Neural progenitor cell (in vitro differentiated cells): ENCODE measurements around the gene IFI27L1. TPM values are rescaled to one million over a fixed set of nuclear protein-coding genes. Genes with fewer than 3 reads are reported as not detected.

Experiments
- DNase-seq: peaks from one replicate; pipeline ENCODE4 v3.0.0-alpha.2; 2016; ENCODE audit warnings: low spot score
- H2AFZ ChIP-seq: fragments of 200-600 bp; sonication (generic); replicated peaks from 2 replicates; pipeline ENCODE4 v1.6.1; 2016; ENCODE audit warnings: antibody characterized with exemption
- H3F3A ChIP-seq: fragments of 200-600 bp; sonication (generic); 2 replicates; pipeline ENCODE4 v1.6.1; 2016; ENCODE audit warnings: antibody characterized with exemption, low read depth
- H3K27ac ChIP-seq: fragments of 200-600 bp; sonication (generic); 2 replicates; pipeline ENCODE4 v1.5.1; 2016; ENCODE audit warnings: mild to moderate bottlenecking
- H3K27me3 ChIP-seq: fragments of 200-600 bp; sonication (generic); 2 replicates; pipeline ENCODE4 v1.6.1; 2016; ENCODE audit warnings: mild to moderate bottlenecking, moderate library complexity
- H3K36me3 ChIP-seq: fragments of 200-600 bp; sonication (generic); 2 replicates; pipeline ENCODE4 v1.5.1; 2016
- H3K4me1 ChIP-seq: fragments of 200-600 bp; sonication (generic); 2 replicates; pipeline ENCODE4 v1.6.1; 2016; ENCODE audit warnings: mixed run types
- H3K4me2 ChIP-seq: fragments of 200-600 bp; sonication (generic); 2 replicates; pipeline ENCODE4 v1.6.1; 2016
- H3K4me3 ChIP-seq: fragments of 200-600 bp; sonication (generic); 2 replicates; pipeline ENCODE4 v1.5.1; 2016
- H3K79me2 ChIP-seq: fragments of 200-600 bp; sonication (generic); 2 replicates; pipeline ENCODE4 v1.6.1; 2016; ENCODE audit warnings: low read depth
- H3K9ac ChIP-seq: fragments of 200-600 bp; sonication (generic); 2 replicates; pipeline ENCODE4 v1.6.1; 2016
- H3K9me3 ChIP-seq: fragments of 200-600 bp; sonication (generic); 2 replicates; pipeline ENCODE4 v1.5.1; 2016; ENCODE audit warnings: low read depth
- H4K20me1 ChIP-seq: fragments of 200-600 bp; sonication (generic); 2 replicates; pipeline ENCODE4 v1.6.1; 2016; ENCODE audit warnings: low read depth
- H3K27ac Mint-ChIP-seq: 3 replicates; pipeline ENCODE4 v1.8.0; 2021; ENCODE audit warnings: mixed read lengths
- H3K27me3 Mint-ChIP-seq: 2 replicates; pipeline ENCODE4 v1.8.0; 2022; ENCODE audit warnings: low read depth, mild to moderate bottlenecking, inconsistent platforms, moderate library complexity, mixed read lengths; ENCODE audit not compliant: insufficient read depth
- H3K36me3 Mint-ChIP-seq: 3 replicates; pipeline ENCODE4 v1.8.0; 2021; ENCODE audit warnings: mixed read lengths
- H3K4me1 Mint-ChIP-seq: 3 replicates; pipeline ENCODE4 v1.8.0; 2021; ENCODE audit warnings: mixed read lengths
- H3K4me3 Mint-ChIP-seq: 3 replicates; pipeline ENCODE4 v1.8.0; 2021; ENCODE audit warnings: mild to moderate bottlenecking, moderate library complexity, mixed read lengths
- H3K9me3 Mint-ChIP-seq: 3 replicates; pipeline ENCODE4 v1.8.0; 2020; ENCODE audit warnings: mixed read lengths
- EZH2 ChIP-seq: fragments of 200-600 bp; sonication (generic); IDR thresholded peaks from 2 replicates; pipeline ENCODE4 v1.6.1; 2017; ENCODE audit warnings: antibody characterized with exemption, mild to moderate bottlenecking, moderate library complexity
- EZH2phosphoT487 ChIP-seq: fragments of 200-600 bp; sonication (generic); IDR thresholded peaks from 2 replicates; pipeline ENCODE4 v1.6.1; 2017; ENCODE audit warnings: antibody characterized with exemption
- total RNA-seq: library from RNA; depleted of rRNA; stranded (reverse); fragments of >200 nt; gene quantifications from 2 replicates; pipeline ENCODE4 v1.2.3, GENCODE V29; 2015; ENCODE audit warnings: low replicate concordance
- TF ChIP-seq, protein P1 (sequence below): fragments of 200-600 bp; sonication (generic); IDR thresholded peaks from 2 replicates; pipeline ENCODE4 v1.5.1; 2017; ENCODE audit warnings: antibody characterized with exemption, mild to moderate bottlenecking

IFI27L1 gene
- total RNA-seq, 1 donor from 2014 or later: 10.8 TPM

DNA sequence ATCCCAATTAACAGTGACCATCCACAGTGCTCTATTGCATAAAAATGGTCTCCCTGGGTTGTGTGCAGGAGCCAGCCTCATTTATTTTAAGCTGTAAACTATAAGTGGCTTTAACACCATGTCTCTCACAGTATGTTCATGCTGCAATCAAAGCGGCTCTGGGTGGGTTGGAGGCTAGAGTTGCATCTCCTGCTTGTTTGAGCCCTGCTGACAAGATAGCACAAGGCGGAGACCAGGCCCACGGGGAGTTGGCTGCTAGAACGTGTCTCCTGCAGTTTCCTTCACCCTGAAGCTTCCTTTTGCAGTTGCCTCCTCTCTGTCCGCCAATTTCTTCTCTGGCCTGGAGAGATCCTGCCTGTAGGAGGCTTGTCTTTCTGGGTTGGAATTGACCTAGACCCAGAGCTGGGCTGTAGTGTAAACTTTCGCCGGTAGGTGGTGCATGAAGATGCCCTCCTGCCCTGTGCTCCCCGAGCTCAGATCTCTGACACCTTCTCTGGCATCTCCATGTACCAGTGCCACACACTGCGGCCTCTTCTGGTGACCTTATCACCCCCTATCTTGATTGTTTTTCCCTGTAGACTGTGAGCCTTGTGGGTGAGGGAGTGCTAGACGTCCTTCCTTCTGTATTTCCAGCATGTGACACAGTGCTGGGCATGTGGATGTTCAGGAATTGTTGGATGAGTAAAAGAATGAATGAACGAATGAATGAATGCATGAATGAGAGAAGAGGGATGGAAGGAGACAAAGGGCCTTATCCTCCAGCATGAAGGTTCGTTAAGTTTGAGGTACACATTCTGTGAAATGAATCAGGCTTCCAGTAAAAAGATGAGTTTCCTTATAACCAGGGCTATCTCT is 44.6 kb upstream of the IFI27L1 start:
- H3K4me3 Mint-ChIP-seq: no peak overlapping the region
- no peak overlapping the region for H3K27ac ChIP-seq
- peaks cover 4% of the 10 kb centered on the region for H3K27me3 Mint-ChIP-seq
- TF ChIP-seq, protein P1, sequence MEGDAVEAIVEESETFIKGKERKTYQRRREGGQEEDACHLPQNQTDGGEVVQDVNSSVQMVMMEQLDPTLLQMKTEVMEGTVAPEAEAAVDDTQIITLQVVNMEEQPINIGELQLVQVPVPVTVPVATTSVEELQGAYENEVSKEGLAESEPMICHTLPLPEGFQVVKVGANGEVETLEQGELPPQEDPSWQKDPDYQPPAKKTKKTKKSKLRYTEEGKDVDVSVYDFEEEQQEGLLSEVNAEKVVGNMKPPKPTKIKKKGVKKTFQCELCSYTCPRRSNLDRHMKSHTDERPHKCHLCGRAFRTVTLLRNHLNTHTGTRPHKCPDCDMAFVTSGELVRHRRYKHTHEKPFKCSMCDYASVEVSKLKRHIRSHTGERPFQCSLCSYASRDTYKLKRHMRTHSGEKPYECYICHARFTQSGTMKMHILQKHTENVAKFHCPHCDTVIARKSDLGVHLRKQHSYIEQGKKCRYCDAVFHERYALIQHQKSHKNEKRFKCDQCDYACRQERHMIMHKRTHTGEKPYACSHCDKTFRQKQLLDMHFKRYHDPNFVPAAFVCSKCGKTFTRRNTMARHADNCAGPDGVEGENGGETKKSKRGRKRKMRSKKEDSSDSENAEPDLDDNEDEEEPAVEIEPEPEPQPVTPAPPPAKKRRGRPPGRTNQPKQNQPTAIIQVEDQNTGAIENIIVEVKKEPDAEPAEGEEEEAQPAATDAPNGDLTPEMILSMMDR: peak; percentile 70
- no peak for TF ChIP-seq EZH2
- DNase-seq: peak; percentile 44
- H3K4me1 ChIP-seq: no peaks in the 10 kb centered on the region
- peaks cover 4% of the 10 kb centered on the region for H3K36me3 Mint-ChIP-seq
- H3K27ac Mint-ChIP-seq: peak overlapping the region; percentile 40
- no peaks in the 10 kb centered on the region for H3K27me3 ChIP-seq
- H3K36me3 ChIP-seq: no peaks in the 10 kb centered on the region
- peaks cover 17% of the 10 kb centered on the region for H4K20me1 ChIP-seq
- H3K9me3 Mint-ChIP-seq: no peaks in the 10 kb centered on the region
- H3K4me2 ChIP-seq: no peak overlapping the region
- H3K9me3 ChIP-seq: no peaks in the 10 kb centered on the region
- H3K79me2 ChIP-seq: no peaks in the 10 kb centered on the region
- H3F3A ChIP-seq: no peaks in the 10 kb centered on the region
- H2AFZ ChIP-seq: no peak overlapping the region
- no peak overlapping the region for H3K4me3 ChIP-seq
- no peak overlapping the region for H3K9ac ChIP-seq
- peaks cover 25% of the 10 kb centered on the region for H3K4me1 Mint-ChIP-seq

DNA sequence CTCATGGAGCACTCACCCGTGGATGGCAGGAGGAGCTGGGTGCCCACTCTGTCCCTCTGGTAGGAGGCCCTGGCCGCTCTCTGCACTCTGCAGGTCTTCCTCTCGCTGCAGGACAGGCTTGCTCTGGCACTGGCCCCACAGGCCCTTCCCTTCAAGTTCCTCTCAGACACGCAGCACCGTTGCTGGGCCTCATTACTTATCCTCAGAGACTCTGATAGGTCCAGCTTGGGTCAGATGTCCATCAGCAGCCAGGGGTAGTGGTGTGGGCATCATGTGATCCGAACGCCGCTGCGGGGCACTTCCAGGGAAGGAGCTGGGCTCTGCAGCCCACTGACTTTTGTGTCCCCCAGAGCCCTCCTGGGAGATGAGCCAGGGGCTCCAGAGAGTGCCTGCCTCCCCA is 43.2 kb upstream of the IFI27L1 start:
- peaks cover 28% of the 10 kb centered on the region for H3K4me1 Mint-ChIP-seq
- TF ChIP-seq EZH2 (no peak), EZH2phosphoT487 (no peak)
- TF ChIP-seq, protein P1: no peak
- H3K27me3 Mint-ChIP-seq: peaks cover 8% of the 10 kb centered on the region
- H3K4me3 Mint-ChIP-seq: no peak overlapping the region
- Histone ChIP-seq H3K4me2 (no peak overlapping the region), H3K36me3 (no peaks in the 10 kb centered on the region), H2AFZ (no peak overlapping the region), H3K79me2 (no peaks in the 10 kb centered on the region), H3K4me1 (no peaks in the 10 kb centered on the region), H3K27me3 (no peaks in the 10 kb centered on the region), H3K4me3 (no peak overlapping the region), H3K9ac (no peak overlapping the region), H3K27ac (no peak overlapping the region), H3K9me3 (no peaks in the 10 kb centered on the region), H3F3A (no peaks in the 10 kb centered on the region), H4K20me1 (peaks cover 17% of the 10 kb centered on the region)
- H3K27ac Mint-ChIP-seq: no peak overlapping the region
- DNase-seq: no peak
- H3K36me3 Mint-ChIP-seq: peaks cover 2% of the 10 kb centered on the region
- no peaks in the 10 kb centered on the region for H3K9me3 Mint-ChIP-seq

DNA sequence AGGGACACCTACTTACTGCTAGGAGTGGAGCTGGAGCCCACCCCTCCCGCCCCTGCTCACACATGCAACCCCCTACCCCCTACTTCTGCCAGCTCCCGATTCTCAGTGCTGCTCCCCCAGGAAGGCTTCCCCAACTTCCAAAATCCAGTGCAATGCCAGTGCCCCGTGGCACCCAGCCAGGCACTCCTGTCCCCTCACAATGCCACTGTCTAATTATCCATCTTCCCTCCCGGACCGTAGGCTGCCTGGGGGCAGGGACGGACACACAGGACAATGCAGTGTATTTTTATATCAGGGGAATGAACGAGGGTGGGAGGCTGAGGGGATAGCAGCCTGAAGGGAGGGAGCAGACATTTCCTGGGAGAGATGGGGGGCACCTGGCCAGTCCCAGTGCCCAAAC is 42.6 kb upstream of the IFI27L1 start:
- Mint-ChIP-seq H3K36me3 (peaks cover 1% of the 10 kb centered on the region), H3K4me3 (no peak overlapping the region), H3K4me1 (peaks cover 28% of the 10 kb centered on the region), H3K27ac (no peak overlapping the region), H3K27me3 (peaks cover 7% of the 10 kb centered on the region), H3K9me3 (no peaks in the 10 kb centered on the region)
- no peak for TF ChIP-seq EZH2
- H3K4me2 ChIP-seq: no peak overlapping the region
- H2AFZ ChIP-seq: no peak overlapping the region
- H3K9ac ChIP-seq: no peak overlapping the region
- H3K9me3 ChIP-seq: no peaks in the 10 kb centered on the region
- H3K4me3 ChIP-seq: no peak overlapping the region
- H3K79me2 ChIP-seq: no peaks in the 10 kb centered on the region
- no peaks in the 10 kb centered on the region for H3K4me1 ChIP-seq
- no peaks in the 10 kb centered on the region for H3K36me3 ChIP-seq
- peaks cover 17% of the 10 kb centered on the region for H4K20me1 ChIP-seq
- no peak overlapping the region for H3K27ac ChIP-seq
- H3K27me3 ChIP-seq: no peaks in the 10 kb centered on the region
- DNase-seq: no peak
- no peaks in the 10 kb centered on the region for H3F3A ChIP-seq
